AML-193 (cell line): ENCODE measurements around the gene GPR4.

Experiments
- DNase-seq, 2 experiments: peaks; one replicate each; lab custom pipeline; 2025; lab: John Stamatoyannopoulos, UW

Gene GPR4

DNA sequence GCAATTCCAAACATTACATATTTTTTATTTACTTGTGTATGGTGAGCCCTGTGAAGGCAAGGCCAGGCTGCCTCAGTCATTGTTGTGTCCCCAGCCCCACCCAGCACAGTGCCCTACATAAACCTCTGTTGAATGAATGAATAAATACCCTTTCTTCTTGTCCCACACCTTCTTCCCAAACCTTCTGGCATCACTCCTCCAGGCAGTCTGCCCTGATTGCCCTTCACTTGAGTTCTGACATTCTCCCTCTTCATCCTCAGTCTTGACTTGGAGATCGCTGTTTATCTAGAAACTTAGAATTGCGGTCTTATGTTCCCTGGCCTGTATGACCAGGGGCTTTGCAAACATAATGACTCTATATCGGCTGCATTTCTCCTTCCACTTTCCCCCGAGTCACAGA, 12.2 kb downstream of the GPR4 start:
- no peak for DNase-seq

DNA sequence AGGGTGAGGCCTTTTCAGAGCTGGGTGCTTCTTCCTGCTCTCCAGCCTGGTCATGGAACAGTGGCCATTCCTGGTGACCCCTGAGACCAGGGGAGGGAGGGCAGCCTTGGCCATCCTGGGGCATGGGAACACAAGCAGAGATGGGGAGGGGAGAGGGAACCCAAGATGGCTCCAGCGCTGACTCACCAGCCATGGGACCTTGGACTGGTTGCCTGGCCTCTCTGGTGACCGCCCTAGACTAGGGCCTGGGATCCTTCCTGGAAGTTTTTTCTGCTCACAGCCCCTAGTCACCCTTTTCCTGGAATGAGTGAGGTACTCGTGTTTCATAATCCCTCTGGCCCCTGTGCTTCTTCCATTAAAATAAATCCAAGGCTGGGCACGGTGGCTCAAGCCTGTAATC, 14.1 kb downstream of the GPR4 start:
- no peak for DNase-seq

DNA sequence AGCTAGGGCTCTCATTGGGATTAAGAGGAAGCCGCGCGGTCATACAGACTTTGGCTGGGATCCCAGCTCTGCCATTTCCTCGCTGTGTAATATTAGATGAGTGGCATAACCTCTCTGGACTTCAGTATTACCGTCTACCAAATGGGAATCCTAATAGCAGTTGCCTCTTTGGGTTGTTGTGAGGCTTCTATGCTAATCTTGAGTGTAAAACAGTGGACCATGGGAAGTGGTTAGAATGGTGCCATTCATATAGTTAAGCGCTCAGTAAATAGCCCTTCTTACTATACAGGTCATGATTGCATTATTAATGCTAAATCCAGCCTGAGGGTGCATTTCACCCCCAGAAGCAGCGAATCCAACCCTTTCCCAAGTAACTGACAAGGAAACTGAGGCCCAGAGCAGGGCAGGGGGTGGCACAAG, 16.8 kb downstream of the GPR4 start:
- no peak for DNase-seq

DNA sequence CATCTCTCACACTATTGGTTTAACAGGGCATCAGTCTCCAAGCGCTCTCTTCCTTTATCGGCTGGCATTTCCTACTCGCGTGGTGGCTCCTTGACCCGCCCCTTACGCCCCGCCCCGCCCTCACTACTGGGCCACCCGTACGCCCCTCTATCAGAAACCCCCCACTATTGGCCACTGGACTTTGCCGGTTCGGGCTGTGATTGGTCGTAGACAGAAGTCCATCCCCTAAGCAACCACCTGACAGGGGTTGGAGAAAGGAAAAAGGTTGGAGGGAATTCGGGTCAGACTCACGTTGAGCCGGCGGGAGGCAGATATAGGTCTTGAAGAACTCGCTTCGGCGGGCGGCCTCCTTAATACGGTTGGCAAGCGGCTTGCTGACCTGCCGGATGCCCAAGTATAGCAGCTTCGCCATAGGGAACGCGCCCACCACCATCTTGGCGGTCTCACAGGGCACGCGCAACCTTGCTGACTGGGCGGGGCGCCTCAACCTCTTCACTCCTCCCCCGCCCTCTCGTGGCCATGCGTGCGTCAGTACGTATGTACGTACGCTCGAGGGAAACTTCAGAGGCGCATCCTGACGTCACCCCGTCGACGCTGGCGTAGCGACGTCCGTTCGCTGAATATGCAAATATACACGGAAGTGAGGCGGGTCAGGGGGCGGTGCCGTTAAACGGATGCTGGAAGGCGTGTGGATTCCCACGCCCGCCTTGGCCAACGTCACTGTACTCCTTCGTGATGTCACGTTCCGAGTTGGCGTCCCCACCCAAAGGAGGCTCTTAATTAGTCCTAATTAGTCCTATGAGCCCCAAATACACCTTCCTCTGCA, 17.5 kb downstream of the GPR4 start, which contains the start of gene OPA3:
OPA3 (minus strand) TSS at position 471 of the 826 bp plus-strand sequence; CDS start at position 433, 38 bp downstream.
- peak; percentile 98 for DNase-seq

DNA sequence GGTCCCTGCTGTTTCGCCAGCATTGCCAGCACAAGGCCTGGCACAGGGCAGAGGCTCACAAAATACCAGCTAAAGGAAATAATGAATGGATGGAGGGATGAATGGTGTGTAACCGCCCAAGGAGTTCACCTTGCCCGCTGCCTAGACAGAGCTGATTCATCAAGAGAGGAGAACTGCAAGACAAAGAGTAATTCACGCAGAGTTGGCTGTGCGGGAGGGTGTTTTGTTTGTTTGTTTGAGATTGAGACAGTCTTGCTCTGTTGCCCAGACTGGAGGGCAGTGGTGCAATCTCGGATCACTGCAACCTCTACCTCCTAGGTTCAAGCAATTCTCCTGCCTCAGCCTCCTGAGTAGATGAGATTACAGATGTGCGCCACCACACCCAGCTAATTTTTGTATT, 20.4 kb downstream of the GPR4 start:
- DNase-seq: no peak

DNA sequence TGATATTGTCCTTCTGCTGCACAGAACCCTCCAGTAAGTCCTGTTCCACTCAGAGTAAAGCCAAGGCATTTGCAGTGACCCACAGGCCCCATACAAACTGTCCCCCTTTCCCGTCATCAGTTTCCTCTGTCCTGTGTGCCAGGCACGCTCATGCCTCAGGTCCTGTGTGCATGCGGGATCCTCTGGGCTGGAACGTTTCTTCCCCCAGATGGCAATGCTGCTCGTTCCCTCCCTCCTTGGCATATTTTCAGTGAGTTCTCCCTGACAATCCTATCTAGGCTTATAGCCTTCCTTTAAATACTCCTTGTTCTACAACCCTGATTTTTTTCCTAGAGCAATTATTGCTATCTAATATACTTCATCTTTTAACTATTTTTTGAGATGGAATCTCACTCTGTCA, 23.2 kb downstream of the GPR4 start:
- no peak for DNase-seq

DNA sequence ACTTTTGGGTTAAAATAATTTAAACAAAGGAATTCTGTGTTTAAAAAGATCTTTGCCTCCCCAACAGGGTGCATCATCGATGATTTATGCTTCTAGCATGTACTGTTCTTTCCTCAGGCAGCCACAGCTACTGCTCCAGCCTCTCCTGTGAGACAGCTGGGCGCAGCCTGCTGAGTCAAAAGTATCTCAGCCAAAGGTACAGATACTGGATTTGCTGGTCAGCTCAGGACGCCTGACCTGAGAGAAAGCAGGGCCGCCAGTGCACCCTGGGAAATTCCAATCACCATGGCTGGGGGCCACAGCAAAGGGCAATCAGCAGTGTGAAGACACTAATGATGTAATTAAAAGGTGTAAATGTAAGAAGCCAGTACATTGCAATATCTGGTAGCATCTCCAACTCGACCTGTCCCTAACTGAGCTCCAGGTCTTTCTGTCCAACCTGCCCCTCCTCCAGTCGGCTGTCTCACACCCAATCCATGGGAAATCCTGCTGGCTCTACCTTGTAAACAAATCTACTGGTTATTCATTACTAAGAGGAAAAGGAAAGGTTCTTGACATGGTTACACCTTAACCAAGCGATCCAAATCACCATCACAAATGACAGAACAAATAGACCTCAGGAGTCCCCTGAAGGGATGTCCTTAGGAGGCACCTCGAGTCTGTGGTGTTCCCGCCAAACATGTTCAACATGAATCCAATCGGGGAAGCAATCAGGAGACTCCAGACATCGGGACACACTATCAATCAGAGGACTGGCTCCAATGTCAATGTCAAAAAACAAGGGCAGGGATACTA, 24.7 kb downstream of the GPR4 start:
- DNase-seq: no peak

DNA sequence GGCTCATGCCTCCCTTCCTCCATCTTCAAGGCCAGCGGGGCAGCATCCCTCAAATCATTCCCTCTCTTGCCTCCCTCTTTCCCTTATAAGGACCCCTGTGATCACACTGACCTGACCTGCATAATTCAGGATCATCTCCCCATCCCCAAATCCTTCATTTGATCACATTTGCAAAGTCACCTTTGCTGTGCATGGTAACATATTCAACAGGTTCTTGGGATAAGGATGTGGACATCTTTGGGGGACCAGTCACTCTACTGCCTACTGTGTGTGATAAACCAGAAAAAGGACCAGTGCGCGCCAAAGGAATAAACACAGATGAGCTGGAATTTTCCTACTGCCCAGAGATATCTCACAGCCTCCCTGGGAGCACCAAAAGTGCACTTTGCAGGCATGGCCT, 25.3 kb downstream of the GPR4 start:
- no peak for DNase-seq

DNA sequence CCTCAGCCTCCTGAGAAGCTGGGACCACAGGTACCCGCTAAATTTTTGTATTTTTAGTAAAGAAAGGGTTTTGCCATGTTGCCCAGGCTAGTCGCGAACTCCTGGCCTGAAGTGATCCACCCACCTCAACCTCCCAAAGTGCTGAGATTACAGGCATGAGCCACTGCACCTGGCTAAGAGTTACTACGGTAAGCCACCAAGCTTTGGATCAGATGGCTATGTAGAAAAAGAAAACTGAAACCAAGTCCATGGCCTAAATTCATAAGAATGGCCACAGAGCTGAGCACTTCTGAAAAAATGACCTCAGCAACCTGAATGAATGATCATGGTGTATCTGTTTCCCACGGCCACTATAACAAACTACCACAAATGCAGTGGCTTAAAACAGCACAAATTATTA, 26.8 kb downstream of the GPR4 start:
- no peak for DNase-seq

DNA sequence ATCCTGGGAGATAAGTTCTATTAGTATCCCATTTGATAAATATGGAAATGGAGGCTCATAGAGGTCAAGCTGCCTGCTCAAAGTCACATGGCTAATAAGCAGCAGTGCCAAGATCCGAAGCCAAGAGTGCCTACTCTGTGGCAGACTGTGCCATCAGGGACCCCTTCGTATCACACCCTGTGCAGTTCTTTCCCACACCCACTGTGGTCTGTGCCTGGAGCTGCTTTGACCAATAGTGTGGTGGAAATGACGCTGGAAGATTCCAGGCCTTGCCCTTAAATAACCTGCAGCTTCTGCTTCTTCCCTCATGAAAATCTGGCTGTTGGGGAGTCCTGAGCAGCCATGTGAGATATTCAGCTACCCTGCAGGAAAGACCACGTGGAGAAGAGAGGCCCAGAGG, 27.5 kb downstream of the GPR4 start:
- DNase-seq: no peak

DNA sequence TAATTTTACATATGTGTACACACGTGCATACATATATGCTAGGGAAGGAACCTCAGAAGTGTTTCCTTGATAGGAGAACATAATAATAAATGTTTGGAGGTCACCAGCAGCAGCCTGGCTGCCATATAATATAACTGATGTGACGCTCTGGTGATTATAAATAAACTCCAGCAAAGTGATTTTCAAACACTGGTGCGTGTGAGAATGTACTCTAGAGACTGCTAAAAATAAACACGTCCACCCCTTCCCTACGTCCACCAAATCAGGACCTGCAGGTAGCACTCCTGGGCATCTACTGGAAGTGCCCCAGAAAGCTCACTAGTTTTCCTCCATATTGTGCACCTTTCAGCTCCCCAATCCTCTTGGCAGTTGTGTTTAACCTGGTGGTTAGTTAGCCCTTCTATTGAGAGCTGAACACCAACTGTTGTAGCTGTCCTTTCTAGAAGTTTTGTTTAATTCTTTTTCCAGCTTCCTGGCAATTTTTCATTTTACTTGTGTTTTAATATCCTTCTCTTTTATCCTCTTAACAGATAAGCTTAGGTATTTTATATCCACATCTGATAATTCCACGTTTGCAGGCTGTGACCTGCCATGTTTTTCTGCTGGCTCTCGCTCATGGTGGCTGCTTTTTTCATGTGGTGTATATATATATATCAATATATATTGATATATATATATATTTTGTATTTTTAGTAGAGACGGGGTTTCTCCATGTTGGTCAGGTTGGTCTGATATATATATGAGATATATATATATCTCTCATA, 30.4 kb downstream of the GPR4 start:
- DNase-seq: no peak

DNA sequence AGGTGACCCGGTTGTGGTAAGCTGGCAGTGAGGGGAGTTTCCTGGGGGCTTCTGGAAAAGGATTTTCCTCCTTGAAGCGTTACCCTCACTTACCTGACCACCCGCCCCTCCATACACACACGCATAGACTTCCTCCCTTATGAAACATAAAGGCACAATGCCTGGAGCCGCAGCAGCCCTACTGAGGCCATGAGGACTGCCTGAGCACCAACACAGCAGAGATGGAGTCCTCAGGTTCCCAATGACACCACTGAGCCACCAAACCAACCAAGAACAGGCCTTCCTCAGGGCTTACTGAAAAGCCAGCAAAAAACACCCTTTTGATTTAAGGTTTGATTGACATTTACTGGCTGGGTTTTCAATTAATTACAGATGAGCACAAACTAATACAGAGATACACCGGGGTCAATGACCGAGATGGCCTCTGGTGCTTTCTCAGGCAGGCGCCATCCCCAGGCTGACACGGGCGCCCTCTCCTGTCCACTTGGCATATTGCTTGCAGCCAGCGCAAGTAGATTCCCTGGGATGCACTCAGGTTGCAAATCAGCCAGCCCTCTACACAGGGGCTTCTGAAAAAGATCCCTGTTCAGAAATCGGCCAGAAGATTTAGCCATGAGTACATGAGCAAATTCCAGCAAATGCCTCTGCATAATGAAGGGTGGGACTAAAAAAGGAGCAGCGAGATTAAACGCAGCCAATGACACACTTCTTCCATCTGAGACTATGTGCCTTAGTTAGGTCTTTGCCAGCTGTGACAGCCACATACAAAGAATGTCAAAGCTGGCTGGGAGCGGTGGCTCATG, 32.2 kb downstream of the GPR4 start:
- DNase-seq: peak; percentile 24 to 63

DNA sequence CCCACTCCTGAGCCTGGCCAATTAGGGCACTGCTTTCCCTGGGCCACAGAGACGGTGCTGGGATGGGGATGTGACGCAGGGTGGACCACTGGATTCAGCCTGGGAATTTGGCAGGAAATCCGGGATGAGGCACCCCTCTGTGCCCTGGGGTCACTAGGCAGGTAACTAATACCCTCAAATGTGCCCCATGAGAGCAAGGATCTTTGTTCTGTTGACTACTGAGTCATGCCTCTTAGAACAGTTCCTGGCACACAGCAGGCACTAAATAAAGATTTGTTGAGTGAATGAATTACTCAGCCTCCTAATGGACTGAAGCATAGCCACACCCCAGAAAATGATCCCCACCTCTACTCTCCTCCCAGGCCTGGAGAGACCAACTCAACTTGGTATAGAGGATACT, 33.3 kb downstream of the GPR4 start:
- no peak for DNase-seq

DNA sequence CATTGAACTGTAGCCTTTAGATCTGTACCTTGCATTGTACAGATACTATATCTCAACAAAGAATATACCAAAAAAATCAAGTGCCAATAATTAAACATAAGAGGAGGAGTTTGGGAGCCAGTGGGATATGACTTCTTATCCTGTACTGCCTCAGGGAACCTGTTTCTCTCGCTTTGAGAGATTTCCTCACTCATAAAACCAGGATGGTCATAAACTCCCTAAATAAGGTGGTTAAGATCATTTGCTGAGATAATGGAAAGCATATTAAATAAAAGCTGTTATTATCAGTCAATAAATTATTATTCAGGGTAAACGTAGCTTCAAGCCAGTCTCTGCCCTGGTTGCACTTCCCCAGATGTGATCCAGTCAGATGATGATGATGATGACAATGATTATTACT, 34.4 kb downstream of the GPR4 start:
- no peak for DNase-seq

DNA sequence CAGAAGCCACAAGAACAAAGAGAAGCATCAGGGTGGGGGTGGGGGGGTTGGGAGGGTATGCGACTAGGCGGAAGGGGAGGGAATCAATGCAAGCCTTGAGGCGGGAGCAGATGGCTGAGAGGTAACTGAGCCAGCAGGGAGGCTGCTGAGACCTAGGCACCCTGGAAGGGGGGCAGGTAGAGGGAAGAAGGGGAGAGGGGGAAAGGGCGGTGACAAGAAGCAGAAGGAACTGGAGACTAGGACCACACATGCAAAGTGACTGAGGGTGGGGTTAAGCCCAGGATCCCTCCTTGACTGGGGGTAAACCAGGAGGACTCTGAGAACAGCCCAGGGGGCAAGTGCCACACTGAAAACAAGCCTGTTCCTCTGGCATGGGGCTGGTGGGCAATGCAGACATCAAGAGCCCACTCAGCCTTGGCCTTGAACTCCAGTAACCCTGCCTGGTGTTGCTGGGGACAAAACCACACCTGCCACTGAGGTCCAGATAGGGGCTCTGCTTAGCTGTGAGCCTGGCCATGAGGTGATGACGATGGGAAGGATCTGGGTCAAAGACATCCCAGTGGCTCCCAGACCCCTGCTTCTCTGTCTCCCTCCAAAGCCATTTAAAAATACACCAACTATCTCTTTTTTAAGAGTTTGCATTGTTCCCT, 37.8 kb downstream of the GPR4 start:
- DNase-seq: no peak

DNA sequence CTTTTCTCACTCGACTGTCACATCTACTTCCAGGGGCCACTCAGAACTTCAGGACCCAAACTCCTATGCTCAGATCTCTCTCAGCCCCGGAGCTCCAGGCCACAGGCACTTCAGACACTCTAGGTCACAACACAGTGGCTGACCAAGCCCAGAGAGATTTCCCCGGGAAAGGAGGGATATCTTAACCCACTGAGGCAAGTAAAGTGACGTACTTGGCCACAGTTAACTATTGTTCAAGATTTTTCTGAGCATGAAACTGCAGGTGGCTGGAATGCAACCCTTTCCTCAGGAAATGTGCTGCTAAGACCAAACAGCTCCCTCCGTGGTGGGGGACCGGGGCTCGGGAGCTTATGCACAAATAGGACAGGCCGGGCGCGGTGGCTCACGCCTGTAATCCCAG, 41.3 kb downstream of the GPR4 start:
- no peak for DNase-seq

DNA sequence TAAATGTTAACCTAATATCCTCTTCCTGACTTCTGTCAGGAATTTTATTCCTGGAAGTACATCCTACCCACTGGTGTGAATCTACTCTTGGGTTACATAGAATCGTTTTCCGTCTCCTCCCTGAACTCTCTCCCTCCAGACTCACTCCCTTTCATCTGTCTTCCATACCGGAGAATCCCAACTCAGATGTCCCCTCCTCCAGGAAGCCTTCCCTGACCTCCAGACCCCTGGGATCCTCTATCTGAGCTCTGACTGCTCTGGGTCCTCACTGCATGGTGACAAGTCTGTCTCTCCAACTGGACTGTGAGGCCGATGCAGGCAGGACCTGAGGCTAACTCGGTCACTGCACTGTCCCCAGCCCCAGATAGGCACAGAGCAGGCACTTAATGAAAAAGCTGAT, 42.0 kb downstream of the GPR4 start:
- no peak for DNase-seq

DNA sequence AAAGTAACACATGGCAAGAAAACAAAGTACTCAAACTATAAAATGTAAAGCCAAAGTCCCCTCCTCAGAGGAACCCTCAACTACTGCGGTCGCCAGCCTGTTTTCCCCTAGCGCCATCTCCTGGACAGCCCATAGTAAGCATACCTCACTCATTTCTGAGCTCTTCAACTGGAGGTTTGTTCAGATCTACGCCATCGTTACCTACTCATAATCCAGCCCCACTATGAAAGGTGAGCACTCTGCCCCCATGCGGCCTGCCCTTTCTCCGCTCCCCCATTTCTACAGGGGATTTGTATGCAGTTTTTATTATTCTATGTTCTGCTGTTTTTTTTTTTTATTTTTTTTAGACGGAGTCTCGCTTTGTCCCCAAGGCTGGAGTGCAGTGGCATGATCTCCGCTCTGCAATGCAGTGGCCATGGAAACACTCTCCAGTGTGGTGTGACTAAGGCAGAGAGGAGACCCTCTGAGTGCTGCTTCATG, 43.6 kb downstream of the GPR4 start:
- peak; percentile 66 to 75 for DNase-seq

DNA sequence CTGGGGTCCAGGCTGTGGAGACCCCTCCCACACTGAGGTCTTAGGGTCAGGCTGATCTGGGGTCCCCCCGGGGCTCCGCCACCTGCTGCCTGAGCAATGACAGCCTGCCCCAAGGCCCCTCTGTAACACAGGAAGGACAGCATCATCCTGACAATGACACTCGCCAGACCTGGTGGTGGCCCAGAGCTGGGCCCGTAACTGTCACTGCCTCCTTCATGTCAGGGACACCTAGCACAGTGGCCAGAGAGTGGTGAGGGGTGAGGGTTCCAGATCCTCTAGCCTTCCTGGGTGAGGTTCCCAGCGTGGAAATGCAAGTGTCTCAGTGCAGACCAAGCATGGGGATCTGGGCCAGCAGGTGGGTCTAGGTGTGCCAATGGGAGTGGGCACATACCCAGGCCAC, 45.2 kb downstream of the GPR4 start:
- no peak for DNase-seq

DNA sequence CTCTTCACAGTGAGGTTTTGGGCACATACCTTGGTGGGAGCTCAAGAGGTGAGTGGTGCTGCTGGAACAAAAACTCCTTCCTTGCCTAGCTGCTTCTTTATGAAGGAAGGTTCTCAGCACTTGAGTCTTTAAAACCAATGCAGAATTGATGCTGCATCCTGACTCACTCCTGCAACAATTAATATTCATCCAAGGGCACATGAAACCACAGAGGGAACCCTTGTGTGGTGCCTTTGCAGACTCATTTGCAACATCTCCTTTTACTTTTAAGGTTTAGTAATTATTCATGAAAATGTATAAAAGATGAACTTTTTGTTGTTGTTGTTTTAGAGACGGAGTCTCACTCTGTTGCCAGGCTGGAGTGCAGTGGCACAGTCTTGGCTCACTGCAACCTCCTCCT, 47.5 kb downstream of the GPR4 start:
- DNase-seq: no peak

DNA sequence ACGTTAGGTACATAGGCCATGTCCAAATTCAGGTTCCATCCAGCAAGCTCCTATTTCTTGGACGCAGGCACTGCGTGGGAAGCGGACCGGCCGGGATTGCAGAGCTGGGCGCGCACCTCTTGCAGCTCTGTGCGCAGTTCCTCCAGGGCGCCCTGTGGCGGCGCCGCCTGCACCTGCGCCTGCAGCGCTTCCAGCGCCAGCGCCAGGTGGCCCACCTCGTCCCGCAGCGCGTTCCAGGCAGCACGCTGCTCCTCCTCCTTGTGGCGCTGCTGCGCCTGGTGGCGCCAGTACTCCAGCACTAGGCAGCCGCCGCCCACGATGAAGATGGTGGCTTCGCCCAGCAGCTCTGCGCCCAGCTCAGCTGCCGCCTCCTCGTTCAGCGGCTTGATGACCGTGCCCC, 48.5 kb downstream of the GPR4 start:
- no peak for DNase-seq
